Astrocyte (in vitro differentiated cells and primary cell): ENCODE measurements around the gene PPARG.

Source experiments
- CTCF ChIP-seq: IDR thresholded peaks from 2 replicates; pipeline ENCODE4 v1.5.1; 2011; ENCODE audit warnings: low read depth, mild to moderate bottlenecking, inconsistent platforms, low read length, moderate library complexity; ENCODE audit not compliant: insufficient read depth
- EZH2 ChIP-seq: IDR thresholded peaks from 2 replicates; pipeline ENCODE4 v1.6.1; 2012; ENCODE audit warnings: mild to moderate bottlenecking, low read length, inconsistent platforms; ENCODE audit not compliant: insufficient read depth

GRCh38 chr3:12273045-12273695 is 15.7 kb upstream of the PPARG start:
- no peak for TF ChIP-seq CTCF
- no peak for TF ChIP-seq EZH2
